OCI-LY1 (cell line): ENCODE measurements around the gene BTNL2.

Experiments used
- H2AFZ ChIP-seq: fragments of 200-600 bp; sonication (generic), shearing (Covaris generic); 2 replicates; pipeline ENCODE4 v1.6.0; 2014; ENCODE audit warnings: antibody characterized with exemption, mild to moderate bottlenecking, low read length
- H3F3A ChIP-seq: fragments of 200-600 bp; sonication (generic), shearing (Covaris generic); 2 replicates; pipeline ENCODE4 v1.6.0; 2014; ENCODE audit warnings: mild to moderate bottlenecking, antibody characterized with exemption, low read length, moderate library complexity; ENCODE audit not compliant: insufficient read depth
- H3K27ac ChIP-seq: fragments of 200-600 bp; sonication (generic); 2 replicates; pipeline ENCODE4 v1.5.1; 2014; ENCODE audit warnings: low read length, mixed run types, mild to moderate bottlenecking, low read depth; ENCODE audit not compliant: poor library complexity, severe bottlenecking
- H3K27me3 ChIP-seq: fragments of 200-600 bp; sonication (generic); 2 replicates; pipeline ENCODE4 v1.6.0; 2014; ENCODE audit warnings: antibody characterized with exemption, mild to moderate bottlenecking, low read length, moderate library complexity; ENCODE audit not compliant: insufficient read depth
- H3K36me3 ChIP-seq: fragments of 200-600 bp; sonication (generic); 2 replicates; pipeline ENCODE4 v1.6.1; 2014; ENCODE audit warnings: mild to moderate bottlenecking, antibody characterized with exemption, low read length, moderate library complexity, mixed read lengths; ENCODE audit not compliant: insufficient read depth
- H3K4me1 ChIP-seq: fragments of 200-600 bp; sonication (generic); 2 replicates; pipeline ENCODE4 v1.5.1; 2014; ENCODE audit warnings: mild to moderate bottlenecking, low read length, moderate library complexity; ENCODE audit not compliant: insufficient read depth, severe bottlenecking
- H3K4me2 ChIP-seq: fragments of 200-600 bp; sonication (generic), shearing (Covaris generic); 2 replicates; pipeline ENCODE4 v1.6.1; 2014; ENCODE audit warnings: low read length
- H3K4me3 ChIP-seq: fragments of 200-600 bp; sonication (generic); 2 replicates; pipeline ENCODE4 v1.5.1; 2014; ENCODE audit warnings: low read length, low read depth, mild to moderate bottlenecking, mixed read lengths; ENCODE audit not compliant: poor library complexity, severe bottlenecking
- H3K79me2 ChIP-seq: fragments of 200-600 bp; shearing (Covaris generic); 2 replicates; pipeline ENCODE4 v1.6.1; 2016; ENCODE audit warnings: mixed run types, low read length, mixed read lengths; ENCODE audit not compliant: insufficient read depth
- H3K9ac ChIP-seq: fragments of 200-600 bp; sonication (generic), shearing (Covaris generic); 2 replicates; pipeline ENCODE4 v1.6.1; 2014; ENCODE audit warnings: mild to moderate bottlenecking, low read length, mixed read lengths
- H3K9me2 ChIP-seq: fragments of 200-600 bp; sonication (generic), shearing (Covaris generic); 2 replicates; pipeline ENCODE4 v1.6.1; 2014; ENCODE audit warnings: low read depth, mild to moderate bottlenecking, low read length, mixed read lengths
- H3K9me3 ChIP-seq: fragments of 200-600 bp; shearing (Covaris generic); 2 replicates; pipeline ENCODE4 v1.6.1; 2014; ENCODE audit warnings: low read length, mixed read lengths
- H4K20me1 ChIP-seq: fragments of 200-600 bp; sonication (generic), shearing (Covaris generic); 2 replicates; pipeline ENCODE4 v1.6.0; 2016; ENCODE audit warnings: mild to moderate bottlenecking, low read length; ENCODE audit not compliant: insufficient read depth
- CTCF ChIP-seq: fragments of 200-600 bp; sonication (generic), shearing (Covaris generic); IDR thresholded peaks from 2 replicates; pipeline ENCODE4 v1.5.1; 2017; ENCODE audit warnings: mild to moderate bottlenecking, antibody characterized with exemption, low read length, moderate library complexity, mixed read lengths
- EZH2 ChIP-seq: fragments of 200-600 bp; sonication (generic), shearing (Covaris generic); IDR thresholded peaks from 2 replicates; pipeline ENCODE4 v1.8.0; 2017; ENCODE audit warnings: borderline replicate concordance, mixed run types, mild to moderate bottlenecking, antibody characterized with exemption, low read length, moderate library complexity, mixed read lengths

Gene BTNL2

GRCh38 chr6:32431142-32431541 lies 24.2 kb upstream of the BTNL2 start:
- Histone ChIP-seq H3K9me2 (no peaks in the 10 kb centered on the region), H3K27me3 (no peaks in the 10 kb centered on the region), H3K4me3 (no peak overlapping the region), H3K9ac (no peak overlapping the region), H3K36me3 (no peaks in the 10 kb centered on the region), H3K79me2 (no peaks in the 10 kb centered on the region), H3F3A (no peaks in the 10 kb centered on the region), H3K27ac (no peak overlapping the region), H3K4me2 (no peak overlapping the region), H2AFZ (no peak overlapping the region), H3K4me1 (no peaks in the 10 kb centered on the region), H4K20me1 (no peaks in the 10 kb centered on the region), H3K9me3 (no peaks in the 10 kb centered on the region)
- TF ChIP-seq EZH2 (no peak), CTCF (no peak)

- H3F3A ChIP-seq = no peaks in the 10 kb centered on the region
- TF ChIP-seq EZH2 (no peak), CTCF (no peak)
- H3K9me3 ChIP-seq = no peaks in the 10 kb centered on the region
Observed at GRCh38 chr6:32430179-32430578, 23.2 kb upstream of the BTNL2 start.

GRCh38 chr6:32427934-32428474 lies 21.0 kb upstream of the BTNL2 start:
- Histone ChIP-seq H3K4me1 (no peaks in the 10 kb centered on the region), H3K36me3 (no peaks in the 10 kb centered on the region), H3K4me3 (no peak overlapping the region)

More at GRCh38 chr6:32430179-32430578, 23.2 kb upstream of the BTNL2 start:
- Histone ChIP-seq H4K20me1 (no peaks in the 10 kb centered on the region), H3K9ac (no peak overlapping the region), H3K9me2 (no peaks in the 10 kb centered on the region), H3K27me3 (no peaks in the 10 kb centered on the region), H3K4me2 (no peak overlapping the region), H3K36me3 (no peaks in the 10 kb centered on the region), H2AFZ (no peak overlapping the region), H3K4me1 (no peaks in the 10 kb centered on the region), H3K4me3 (no peak overlapping the region), H3K79me2 (no peaks in the 10 kb centered on the region), H3K27ac (no peak overlapping the region)

More at GRCh38 chr6:32427934-32428474, 21.0 kb upstream of the BTNL2 start:
- Histone ChIP-seq H2AFZ (no peak overlapping the region), H3K27ac (no peak overlapping the region), H3F3A (no peaks in the 10 kb centered on the region), H4K20me1 (no peaks in the 10 kb centered on the region), H3K9me3 (no peaks in the 10 kb centered on the region), H3K4me2 (no peak overlapping the region), H3K79me2 (no peaks in the 10 kb centered on the region), H3K9me2 (no peaks in the 10 kb centered on the region), H3K27me3 (no peaks in the 10 kb centered on the region), H3K9ac (no peak overlapping the region)
- TF ChIP-seq EZH2 (no peak), CTCF (no peak)
